IMR-90 (cell line): Measurements from ENCODE around the gene FXYD4.

ENCODE experiments used
- MAFK ChIP-seq: IDR thresholded peaks from 2 replicates; pipeline ENCODE4 v1.6.1; 2012; ENCODE audit warnings: low read depth, low read length, improper control_type of control experiment
- MXI1 ChIP-seq: IDR thresholded peaks from 2 replicates; pipeline ENCODE4 v1.6.1; 2012; ENCODE audit warnings: low read depth, mild to moderate bottlenecking, low read length, moderate library complexity, borderline replicate concordance
- POLR2A ChIP-seq: IDR thresholded peaks from 2 replicates; pipeline ENCODE4 v1.6.1; 2012; ENCODE audit warnings: mild to moderate bottlenecking, low read depth, low read length
- RFX5 ChIP-seq: IDR thresholded peaks from 2 replicates; pipeline ENCODE4 v1.8.0; 2012; ENCODE audit warnings: low read depth, mild to moderate bottlenecking, low read length, moderate library complexity
- TF ChIP-seq, protein P1 (sequence below): conservative IDR thresholded peaks from 2 replicates; pipeline ENCODE4 v1.5.1; 2012; ENCODE audit warnings: mild to moderate bottlenecking, low read depth, low read length, improper control_type of control experiment
- TF ChIP-seq, protein P2 (sequence below): fragments of 150-350 bp; IDR thresholded peaks from 2 replicates; pipeline ENCODE4 v1.6.1; 2017; ENCODE audit warnings: mild to moderate bottlenecking, antibody characterized with exemption, low read length, low read depth

- TF ChIP-seq MXI1: no peak
- TF ChIP-seq, protein P1, sequence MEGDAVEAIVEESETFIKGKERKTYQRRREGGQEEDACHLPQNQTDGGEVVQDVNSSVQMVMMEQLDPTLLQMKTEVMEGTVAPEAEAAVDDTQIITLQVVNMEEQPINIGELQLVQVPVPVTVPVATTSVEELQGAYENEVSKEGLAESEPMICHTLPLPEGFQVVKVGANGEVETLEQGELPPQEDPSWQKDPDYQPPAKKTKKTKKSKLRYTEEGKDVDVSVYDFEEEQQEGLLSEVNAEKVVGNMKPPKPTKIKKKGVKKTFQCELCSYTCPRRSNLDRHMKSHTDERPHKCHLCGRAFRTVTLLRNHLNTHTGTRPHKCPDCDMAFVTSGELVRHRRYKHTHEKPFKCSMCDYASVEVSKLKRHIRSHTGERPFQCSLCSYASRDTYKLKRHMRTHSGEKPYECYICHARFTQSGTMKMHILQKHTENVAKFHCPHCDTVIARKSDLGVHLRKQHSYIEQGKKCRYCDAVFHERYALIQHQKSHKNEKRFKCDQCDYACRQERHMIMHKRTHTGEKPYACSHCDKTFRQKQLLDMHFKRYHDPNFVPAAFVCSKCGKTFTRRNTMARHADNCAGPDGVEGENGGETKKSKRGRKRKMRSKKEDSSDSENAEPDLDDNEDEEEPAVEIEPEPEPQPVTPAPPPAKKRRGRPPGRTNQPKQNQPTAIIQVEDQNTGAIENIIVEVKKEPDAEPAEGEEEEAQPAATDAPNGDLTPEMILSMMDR: no peak
- TF ChIP-seq POLR2A: no peak
- no peak for TF ChIP-seq RFX5
- TF ChIP-seq, protein P2, sequence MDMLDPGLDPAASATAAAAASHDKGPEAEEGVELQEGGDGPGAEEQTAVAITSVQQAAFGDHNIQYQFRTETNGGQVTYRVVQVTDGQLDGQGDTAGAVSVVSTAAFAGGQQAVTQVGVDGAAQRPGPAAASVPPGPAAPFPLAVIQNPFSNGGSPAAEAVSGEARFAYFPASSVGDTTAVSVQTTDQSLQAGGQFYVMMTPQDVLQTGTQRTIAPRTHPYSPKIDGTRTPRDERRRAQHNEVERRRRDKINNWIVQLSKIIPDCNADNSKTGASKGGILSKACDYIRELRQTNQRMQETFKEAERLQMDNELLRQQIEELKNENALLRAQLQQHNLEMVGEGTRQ: no peak
- no peak for TF ChIP-seq MAFK
These were observed 43.5 kb upstream of the FXYD4 start for GRCh38 chr10:43327986-43328385.
